GM12873 (cell line): ENCODE data around the gene LRRC27.

ENCODE experiments used
- TF ChIP-seq, protein P1 (sequence below): IDR thresholded peaks from 2 replicates; pipeline ENCODE4 v1.5.1; 2012; ENCODE audit warnings: low read depth, mild to moderate bottlenecking, moderate library complexity, low read length, control low read depth; ENCODE audit not compliant: insufficient read depth; ENCODE audit errors: missing control alignments

LRRC27 gene

GRCh38 chr10:132405463-132405991, 73.5 kb downstream of the LRRC27 start:
- TF ChIP-seq, protein P1, sequence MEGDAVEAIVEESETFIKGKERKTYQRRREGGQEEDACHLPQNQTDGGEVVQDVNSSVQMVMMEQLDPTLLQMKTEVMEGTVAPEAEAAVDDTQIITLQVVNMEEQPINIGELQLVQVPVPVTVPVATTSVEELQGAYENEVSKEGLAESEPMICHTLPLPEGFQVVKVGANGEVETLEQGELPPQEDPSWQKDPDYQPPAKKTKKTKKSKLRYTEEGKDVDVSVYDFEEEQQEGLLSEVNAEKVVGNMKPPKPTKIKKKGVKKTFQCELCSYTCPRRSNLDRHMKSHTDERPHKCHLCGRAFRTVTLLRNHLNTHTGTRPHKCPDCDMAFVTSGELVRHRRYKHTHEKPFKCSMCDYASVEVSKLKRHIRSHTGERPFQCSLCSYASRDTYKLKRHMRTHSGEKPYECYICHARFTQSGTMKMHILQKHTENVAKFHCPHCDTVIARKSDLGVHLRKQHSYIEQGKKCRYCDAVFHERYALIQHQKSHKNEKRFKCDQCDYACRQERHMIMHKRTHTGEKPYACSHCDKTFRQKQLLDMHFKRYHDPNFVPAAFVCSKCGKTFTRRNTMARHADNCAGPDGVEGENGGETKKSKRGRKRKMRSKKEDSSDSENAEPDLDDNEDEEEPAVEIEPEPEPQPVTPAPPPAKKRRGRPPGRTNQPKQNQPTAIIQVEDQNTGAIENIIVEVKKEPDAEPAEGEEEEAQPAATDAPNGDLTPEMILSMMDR, result no peak

DNA sequence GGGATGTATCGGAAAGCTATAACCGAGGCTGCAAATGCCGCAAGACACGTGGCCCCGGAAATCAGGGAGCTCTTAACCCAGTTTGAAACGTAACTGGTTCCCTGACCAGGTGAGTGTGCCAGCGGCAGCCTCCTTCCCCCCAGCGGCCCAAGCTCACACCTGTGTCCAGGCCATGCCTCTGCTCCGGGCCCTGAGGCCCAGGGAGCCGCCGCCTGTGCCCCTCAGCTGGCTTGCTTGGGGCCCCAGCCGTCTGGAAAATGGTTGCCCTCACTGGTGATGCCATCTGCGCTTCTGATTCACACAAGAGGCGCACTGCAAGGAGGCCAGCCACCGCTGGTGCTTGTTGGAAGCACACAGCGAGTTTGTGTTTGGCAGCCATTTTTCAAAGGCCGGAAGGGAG, 74.2 kb downstream of the LRRC27 start:
- TF ChIP-seq, protein P1, result no peak

DNA sequence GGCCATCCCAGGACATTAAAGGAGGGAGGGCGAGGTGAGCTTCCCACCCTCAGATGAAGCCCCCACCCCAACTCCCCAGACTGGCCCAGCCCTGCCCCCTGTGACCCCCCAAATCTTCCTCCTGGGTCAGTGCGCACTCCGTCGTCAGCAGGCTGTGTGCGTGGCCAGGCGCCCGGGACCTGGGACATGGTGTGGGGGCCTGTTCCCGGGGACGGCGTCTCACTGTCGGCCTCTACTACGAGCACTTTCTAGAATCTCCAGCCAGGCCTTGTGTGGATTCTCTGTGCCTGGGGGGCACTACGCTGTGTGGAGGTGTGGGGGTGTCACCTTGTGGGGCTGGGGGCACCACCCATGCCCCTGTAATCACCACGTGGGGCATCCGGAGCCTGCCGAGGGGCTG, 74.8 kb downstream of the LRRC27 start:
- TF ChIP-seq, protein P1, result no peak

DNA sequence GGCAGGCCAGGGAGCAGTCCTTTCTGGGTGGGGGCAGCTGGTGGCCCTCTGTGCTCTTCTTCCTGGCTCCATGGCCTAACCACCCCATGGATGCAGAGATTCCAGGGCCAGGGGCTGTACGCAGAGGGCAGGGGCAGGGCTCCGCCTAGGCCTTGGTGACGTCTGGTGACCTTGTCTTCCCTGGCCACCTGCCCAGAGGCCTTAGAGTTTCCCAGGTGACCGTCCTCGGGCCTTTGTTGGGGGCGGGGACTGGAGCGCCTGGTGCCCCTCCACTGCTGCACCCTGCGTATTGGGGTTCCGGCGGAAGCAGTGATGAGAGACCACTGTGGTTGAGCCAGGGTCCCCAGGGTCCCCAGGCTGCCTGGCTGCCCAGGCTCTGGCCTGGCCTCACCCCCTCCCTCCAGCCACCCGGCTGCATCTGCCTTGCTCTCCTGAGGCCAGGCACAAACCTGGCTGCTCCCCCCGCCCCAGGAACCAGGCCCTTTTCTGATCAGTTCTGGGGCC, 75.3 kb downstream of the LRRC27 start:
- TF ChIP-seq, protein P1, result no peak

DNA sequence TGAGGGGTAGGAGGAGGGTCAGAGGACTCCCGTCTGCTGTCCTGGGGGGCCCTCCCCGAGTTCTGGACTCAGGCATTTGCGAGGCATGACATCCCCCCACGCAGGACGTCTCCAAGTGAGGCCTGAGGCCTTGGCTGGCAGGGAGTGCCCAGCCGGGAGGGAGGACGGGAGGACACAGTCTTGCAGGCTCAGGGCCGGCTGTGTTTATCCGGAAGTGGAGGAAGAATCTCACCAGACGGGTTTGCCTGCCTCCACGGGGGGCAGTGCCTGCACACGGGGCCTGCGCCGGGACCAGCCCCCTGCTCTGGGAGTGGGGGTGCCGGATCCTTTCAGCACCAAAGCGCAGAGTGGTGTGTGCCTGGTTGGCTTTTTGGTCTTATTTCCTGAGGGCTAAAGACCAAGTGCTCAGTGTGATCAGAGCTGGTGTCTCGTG, 75.9 kb downstream of the LRRC27 start:
- TF ChIP-seq, protein P1, result no peak

- TF ChIP-seq, protein P1, result no peak
These were observed 76.4 kb downstream of the LRRC27 start for GRCh38 chr10:132408367-132408781.

- TF ChIP-seq, protein P1, result no peak
These were observed 77.1 kb downstream of the LRRC27 start for GRCh38 chr10:132408823-132409666.
